ENCODE data around the gene CIAPIN1.

The CIAPIN1 gene

GRCh38 chr16:57413301-57413730, 33.9 kb downstream of the CIAPIN1 start:
- TF ChIP-seq, protein P1, sequence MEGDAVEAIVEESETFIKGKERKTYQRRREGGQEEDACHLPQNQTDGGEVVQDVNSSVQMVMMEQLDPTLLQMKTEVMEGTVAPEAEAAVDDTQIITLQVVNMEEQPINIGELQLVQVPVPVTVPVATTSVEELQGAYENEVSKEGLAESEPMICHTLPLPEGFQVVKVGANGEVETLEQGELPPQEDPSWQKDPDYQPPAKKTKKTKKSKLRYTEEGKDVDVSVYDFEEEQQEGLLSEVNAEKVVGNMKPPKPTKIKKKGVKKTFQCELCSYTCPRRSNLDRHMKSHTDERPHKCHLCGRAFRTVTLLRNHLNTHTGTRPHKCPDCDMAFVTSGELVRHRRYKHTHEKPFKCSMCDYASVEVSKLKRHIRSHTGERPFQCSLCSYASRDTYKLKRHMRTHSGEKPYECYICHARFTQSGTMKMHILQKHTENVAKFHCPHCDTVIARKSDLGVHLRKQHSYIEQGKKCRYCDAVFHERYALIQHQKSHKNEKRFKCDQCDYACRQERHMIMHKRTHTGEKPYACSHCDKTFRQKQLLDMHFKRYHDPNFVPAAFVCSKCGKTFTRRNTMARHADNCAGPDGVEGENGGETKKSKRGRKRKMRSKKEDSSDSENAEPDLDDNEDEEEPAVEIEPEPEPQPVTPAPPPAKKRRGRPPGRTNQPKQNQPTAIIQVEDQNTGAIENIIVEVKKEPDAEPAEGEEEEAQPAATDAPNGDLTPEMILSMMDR (IDR thresholded peaks at IDR 0.05) = no peak

GRCh38 chr16:57412584-57412983, 34.6 kb downstream of the CIAPIN1 start:
- TF ChIP-seq, protein P1 (IDR thresholded peaks at IDR 0.05) = no peak

DNA sequence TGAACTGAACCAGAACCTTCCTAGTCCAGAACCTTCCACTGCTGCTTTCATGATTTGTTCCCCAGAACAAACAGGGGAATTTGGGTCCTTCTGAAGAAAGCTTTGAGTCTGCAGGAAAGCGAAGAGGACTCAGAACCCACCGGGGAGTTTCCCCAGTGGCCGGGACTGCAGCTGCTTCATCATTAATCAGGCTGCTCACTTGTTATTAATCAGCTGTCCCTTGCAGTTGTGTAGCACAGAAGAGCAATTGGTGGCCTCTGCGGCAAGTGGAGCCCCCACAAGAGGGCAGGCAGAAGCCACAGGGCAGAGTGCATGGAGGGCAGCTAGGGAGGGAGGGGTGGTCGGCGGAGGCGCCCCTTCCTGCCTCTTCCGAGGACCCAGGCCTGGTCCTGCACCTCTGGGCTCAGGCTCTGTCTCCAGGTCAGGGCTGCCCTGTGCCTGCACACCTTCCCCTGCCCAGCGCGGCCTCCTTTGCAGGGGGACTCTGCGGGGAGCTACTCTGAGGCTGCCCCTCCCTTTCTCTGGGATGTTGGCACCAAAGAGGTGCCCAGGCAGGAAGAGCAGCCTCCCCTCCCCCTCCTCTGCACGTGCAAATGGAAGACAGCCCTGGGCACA, 35.7 kb downstream of the CIAPIN1 start:
- TF ChIP-seq, protein P1 (IDR thresholded peaks at IDR 0.05) = no peak

DNA sequence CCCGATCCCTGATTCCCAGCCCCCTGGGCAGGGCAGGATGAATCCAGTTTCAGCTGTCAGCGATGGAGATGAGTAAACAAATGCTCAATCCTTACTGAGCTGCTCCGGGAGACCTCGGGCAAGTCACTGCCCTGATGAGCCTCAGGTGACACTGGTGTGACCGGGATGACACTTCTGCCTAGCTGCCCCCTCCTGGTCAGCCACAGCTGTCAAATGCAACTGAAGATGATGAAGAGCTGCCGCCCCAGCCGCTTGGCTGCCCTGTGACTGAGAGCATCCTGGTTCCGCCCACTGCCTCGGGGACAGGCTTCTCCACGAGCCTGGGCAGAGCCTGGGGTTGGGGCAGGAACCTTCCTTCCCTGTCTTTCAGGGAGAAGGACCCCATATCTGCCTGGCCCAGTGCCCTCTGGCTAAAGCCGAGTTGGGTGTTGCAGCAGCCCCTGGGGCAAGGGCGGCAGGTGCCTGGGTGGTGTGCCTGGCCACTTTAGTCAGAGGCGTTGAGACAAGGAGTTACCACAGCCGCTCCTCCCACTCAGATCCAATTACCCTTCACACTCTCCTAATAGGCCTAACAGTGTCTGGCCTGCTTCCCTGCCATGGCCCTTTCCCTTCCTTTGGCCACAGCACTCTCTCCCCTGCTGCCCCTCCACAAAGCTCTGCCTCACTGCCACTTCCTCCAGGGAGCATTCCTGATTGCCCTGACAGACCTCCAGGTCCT, 37.2 kb downstream of the CIAPIN1 start:
- TF ChIP-seq, protein P1 (IDR thresholded peaks at IDR 0.05) = no peak

GRCh38 chr16:57409065-57409464, 38.1 kb downstream of the CIAPIN1 start:
- TF ChIP-seq, protein P1 (IDR thresholded peaks at IDR 0.05) = no peak

DNA sequence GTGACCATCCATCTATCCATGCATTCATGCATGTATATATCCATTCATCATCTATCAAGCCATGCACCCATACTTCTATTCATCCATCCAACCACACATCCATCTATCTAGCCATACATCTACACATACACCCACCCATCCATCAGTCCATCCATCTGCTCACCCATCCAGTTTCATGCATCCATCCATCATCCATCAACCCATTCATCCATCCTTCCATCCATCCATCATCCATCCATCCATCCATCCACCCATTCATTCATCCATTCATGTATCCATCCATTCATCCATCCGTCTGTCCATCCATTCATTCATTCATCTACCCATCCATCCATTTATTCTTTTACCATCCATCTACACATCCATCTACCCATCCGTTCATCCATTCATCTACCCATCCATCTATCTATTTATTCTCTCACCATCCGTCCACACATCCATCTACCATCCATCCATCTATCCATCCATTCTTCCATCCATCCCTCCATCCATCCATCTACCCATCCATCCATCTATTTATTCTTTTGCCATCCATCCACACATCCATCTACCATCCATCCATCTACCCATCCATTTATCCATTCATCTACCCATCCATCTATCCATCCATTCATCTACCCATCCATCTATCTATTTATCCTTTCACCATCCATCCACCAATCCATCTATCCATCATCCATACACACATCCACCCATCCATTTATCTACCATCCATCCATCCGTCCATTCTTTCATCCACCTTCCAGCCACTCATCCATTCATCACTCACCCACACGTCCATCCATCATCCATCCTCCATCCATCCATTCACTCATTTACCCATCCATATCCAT, 39.4 kb downstream of the CIAPIN1 start:
- TF ChIP-seq, protein P1 (IDR thresholded peaks at IDR 0.05) = no peak

DNA sequence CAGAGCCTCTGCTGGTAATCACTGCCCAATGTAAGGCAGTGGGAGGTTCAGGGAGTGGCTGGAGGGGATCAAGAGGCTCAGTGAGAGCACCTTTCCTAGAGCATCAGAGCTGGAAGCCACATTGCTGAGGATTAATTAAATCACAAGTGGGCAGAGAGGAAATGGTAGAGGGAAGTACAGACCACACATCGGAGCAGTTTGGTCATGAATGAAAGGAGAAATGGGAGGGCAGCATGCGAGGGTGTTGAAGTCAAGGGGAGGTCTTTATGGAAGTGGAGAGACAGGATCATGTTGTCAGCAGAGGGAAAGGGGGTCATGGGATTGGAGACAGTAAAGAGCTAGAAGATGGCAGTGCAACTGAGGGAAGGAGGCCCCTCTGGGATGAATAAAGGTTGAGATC, 40.3 kb downstream of the CIAPIN1 start:
- TF ChIP-seq, protein P1 (IDR thresholded peaks at IDR 0.05) = no peak

Data from LNCAP (cell line).